ENCODE data around the gene SYT11. TPM values are rescaled to one million over a fixed set of nuclear protein-coding genes. Genes with fewer than 3 reads are reported as not detected.
A peak's percentile ranks its signal among the peaks of the same experiment; 100 is the strongest.

The SYT11 gene
- total and polyA plus RNA-seq, 7 experiments from 2014 or later = 0.39 to 22.9 (median 1.4) TPM

GRCh38 chr1:155884031-155884960 is 24.9 kb downstream of the SYT11 start:
- intact Hi-C loops (cut with micrococcal nuclease) = no loop called here
- no peaks in the 10 kb centered on the region for H3K27me3 Mint-ChIP-seq
- Histone ChIP-seq H3K9me3 (ENCODE audit: control insufficient read depth in 2 of 3, low read length in 3 of 3) (no peaks in the 10 kb centered on the region), H3K27ac (ENCODE audit: low read depth, low read length) (no peak overlapping the region), H3K4me3 (ENCODE audit: low read length) (no peak overlapping the region), H3K4me1 (ENCODE audit: control insufficient read depth in 2 of 2, insufficient read depth in 2 of 2, low read length in 2 of 2) (no peaks in the 10 kb centered on the region), H3K36me3 (ENCODE audit: control insufficient read depth in 2 of 3, insufficient read depth in 3 of 3, low read length in 3 of 3) (peaks cover 0 to 7% (median 0%) of the 10 kb centered on the region in 3 experiments), H3K27me3 (ENCODE audit: control insufficient read depth in 2 of 2, insufficient read depth in 2 of 2, low read length in 2 of 2) (no peaks in the 10 kb centered on the region)
- CTCF ChIA-PET = no interaction called here
- H3K36me3 Mint-ChIP-seq = peaks cover 0 to 4% (median 0%) of the 10 kb centered on the region in 5 donors
- no peak for DNase-seq
- POLR2A ChIA-PET = no interaction called here
- H3K4me1 Mint-ChIP-seq = peaks cover 0 to 1% (median 0%) of the 10 kb centered on the region in 7 donors
- H3K4me3 Mint-ChIP-seq = no peak overlapping the region
- no peak for ATAC-seq
- H3K9me3 Mint-ChIP-seq = no peaks in the 10 kb centered on the region
- peak overlapping the region in 1 of 9 donors; percentile 28 for H3K27ac Mint-ChIP-seq

- H3K9me3 ChIP-seq (ENCODE audit: control insufficient read depth in 2 of 3, low read length in 3 of 3) = no peaks in the 10 kb centered on the region
- Mint-ChIP-seq H3K36me3 (peaks cover 0 to 4% (median 0%) of the 10 kb centered on the region in 5 donors), H3K27me3 (no peaks in the 10 kb centered on the region), H3K4me3 (no peak overlapping the region), H3K27ac (peak overlapping the region in 1 of 9 donors; percentile 12), H3K4me1 (no peaks in the 10 kb centered on the region), H3K9me3 (no peaks in the 10 kb centered on the region)
- ChIA-PET POLR2A (no interaction called here), CTCF (no interaction called here)
- H3K27me3 ChIP-seq (ENCODE audit: control insufficient read depth in 2 of 2, insufficient read depth in 2 of 2, low read length in 2 of 2) = no peaks in the 10 kb centered on the region
- peaks cover 0 to 7% (median 0%) of the 10 kb centered on the region in 3 experiments for H3K36me3 ChIP-seq (ENCODE audit: control insufficient read depth in 2 of 3, insufficient read depth in 3 of 3, low read length in 3 of 3)
- no peaks in the 10 kb centered on the region for H3K4me1 ChIP-seq (ENCODE audit: control insufficient read depth in 2 of 2, insufficient read depth in 2 of 2, low read length in 2 of 2)
- intact Hi-C loops (cut with micrococcal nuclease) = no loop called here
- no peak overlapping the region for H3K4me3 ChIP-seq (ENCODE audit: low read length)
- no peak for DNase-seq
- H3K27ac ChIP-seq (ENCODE audit: low read depth, low read length) = no peak overlapping the region
- ATAC-seq = no peak
Measured at GRCh38 chr1:155884982-155885381, 25.6 kb downstream of the SYT11 start.

GRCh38 chr1:155888481-155888880 is 29.1 kb downstream of the SYT11 start:
- POLR2A ChIA-PET = no interaction called here
- H3K4me3 Mint-ChIP-seq = no peak overlapping the region
- no peak overlapping the region for H3K27ac ChIP-seq (ENCODE audit: low read depth, low read length)
- no peaks in the 10 kb centered on the region for H3K9me3 Mint-ChIP-seq
- H3K4me1 ChIP-seq (ENCODE audit: control insufficient read depth in 2 of 2, insufficient read depth in 2 of 2, low read length in 2 of 2) = peaks cover 3 to 6% of the 10 kb centered on the region in 2 donors
- H3K4me3 ChIP-seq (ENCODE audit: low read length) = no peak overlapping the region
- no peak for ATAC-seq
- intact Hi-C loops (cut with micrococcal nuclease) = no loop called here
- peaks cover 0 to 2% (median 0%) of the 10 kb centered on the region in 5 donors for H3K36me3 Mint-ChIP-seq
- CTCF ChIA-PET = no interaction called here
- H3K27me3 Mint-ChIP-seq = no peaks in the 10 kb centered on the region
- no peaks in the 10 kb centered on the region for H3K27me3 ChIP-seq (ENCODE audit: control insufficient read depth in 2 of 2, insufficient read depth in 2 of 2, low read length in 2 of 2)
- H3K36me3 ChIP-seq (ENCODE audit: control insufficient read depth in 2 of 3, insufficient read depth in 3 of 3, low read length in 3 of 3) = no peaks in the 10 kb centered on the region
- DNase-seq = no peak
- no peak overlapping the region for H3K27ac Mint-ChIP-seq
- peaks cover 6 to 11% (median 10%) of the 10 kb centered on the region in 7 donors for H3K4me1 Mint-ChIP-seq
- H3K9me3 ChIP-seq (ENCODE audit: control insufficient read depth in 2 of 3, low read length in 3 of 3) = no peaks in the 10 kb centered on the region

- Histone ChIP-seq H3K9me3 (ENCODE audit: control insufficient read depth in 2 of 3, low read length in 3 of 3) (no peaks in the 10 kb centered on the region), H3K27ac (ENCODE audit: low read depth, low read length) (no peak overlapping the region), H3K4me3 (ENCODE audit: low read length) (no peak overlapping the region), H3K36me3 (ENCODE audit: control insufficient read depth in 2 of 3, insufficient read depth in 3 of 3, low read length in 3 of 3) (no peaks in the 10 kb centered on the region), H3K27me3 (ENCODE audit: control insufficient read depth in 2 of 2, insufficient read depth in 2 of 2, low read length in 2 of 2) (no peaks in the 10 kb centered on the region), H3K4me1 (ENCODE audit: control insufficient read depth in 2 of 2, insufficient read depth in 2 of 2, low read length in 2 of 2) (peaks cover 4 to 13% of the 10 kb centered on the region in 2 donors)
- Mint-ChIP-seq H3K4me3 (no peak overlapping the region), H3K27me3 (no peaks in the 10 kb centered on the region), H3K9me3 (no peaks in the 10 kb centered on the region), H3K4me1 (peaks cover 9 to 17% (median 16%) of the 10 kb centered on the region in 7 donors), H3K27ac (no peak overlapping the region), H3K36me3 (peaks cover 0 to 2% (median 0%) of the 10 kb centered on the region in 5 donors)
- DNase-seq (no peak), ATAC-seq (no peak)
- ChIA-PET POLR2A (interaction anchor here (0.5 to 1.1 kb wide), 3 partner anchors 27 to 241 kb away, joined by 3 read pairs; partner anchors contain the start of gene SYT11), CTCF (no interaction called here)
- intact Hi-C loops (cut with micrococcal nuclease) = no loop called here
Measured at GRCh38 chr1:155889566-155889965, 30.2 kb downstream of the SYT11 start.

- no peaks in the 10 kb centered on the region for H3K27me3 ChIP-seq (ENCODE audit: control insufficient read depth in 2 of 2, insufficient read depth in 2 of 2, low read length in 2 of 2)
- Mint-ChIP-seq H3K4me3 (peak overlapping the region in 1 of 10 donors; percentile 34), H3K9me3 (no peaks in the 10 kb centered on the region), H3K27ac (no peak overlapping the region), H3K4me1 (peaks cover 9 to 17% (median 16%) of the 10 kb centered on the region in 7 donors), H3K36me3 (peaks cover 0 to 2% (median 0%) of the 10 kb centered on the region in 5 donors), H3K27me3 (no peaks in the 10 kb centered on the region)
- H3K36me3 ChIP-seq (ENCODE audit: control insufficient read depth in 2 of 3, insufficient read depth in 3 of 3, low read length in 3 of 3) = no peaks in the 10 kb centered on the region
- no peak overlapping the region for H3K27ac ChIP-seq (ENCODE audit: low read depth, low read length)
- H3K9me3 ChIP-seq (ENCODE audit: control insufficient read depth in 2 of 3, low read length in 3 of 3) = no peaks in the 10 kb centered on the region
- peaks cover 4 to 13% of the 10 kb centered on the region in 2 donors for H3K4me1 ChIP-seq (ENCODE audit: control insufficient read depth in 2 of 2, insufficient read depth in 2 of 2, low read length in 2 of 2)
- no peak overlapping the region for H3K4me3 ChIP-seq (ENCODE audit: low read length)
- no peak for ATAC-seq
- ChIA-PET CTCF (no interaction called here), POLR2A (interaction anchor here (0.7 to 1.1 kb wide), 2 partner anchors 145 to 241 kb away, joined by 3 read pairs; no protein-coding TSS in a partner anchor)
- DNase-seq = no peak
- intact Hi-C loops (cut with micrococcal nuclease) = no loop called here
Measured at GRCh38 chr1:155890251-155890650, 30.9 kb downstream of the SYT11 start.

GRCh38 chr1:155892796-155893195 is 33.4 kb downstream of the SYT11 start:
- Mint-ChIP-seq H3K4me1 (peaks cover 9 to 17% (median 16%) of the 10 kb centered on the region in 7 donors), H3K36me3 (peaks cover 0 to 8% (median 5%) of the 10 kb centered on the region in 5 donors), H3K4me3 (peak overlapping the region in 3 of 10 donors; percentile 11 to 59 (median 45)), H3K27ac (peak overlapping the region; percentile 72 to 91 (median 85)), H3K9me3 (no peaks in the 10 kb centered on the region), H3K27me3 (no peaks in the 10 kb centered on the region)
- ATAC-seq (no peak), DNase-seq (no peak)
- H3K27me3 ChIP-seq (ENCODE audit: control insufficient read depth in 2 of 2, insufficient read depth in 2 of 2, low read length in 2 of 2) = no peaks in the 10 kb centered on the region
- H3K27ac ChIP-seq (ENCODE audit: low read depth, low read length) = peak overlapping the region; percentile 56
- intact Hi-C loops (cut with micrococcal nuclease) = loop anchor here (1.0 kb wide), 2 partner anchors 19 to 35 kb away; partner anchors contain the start of genes GON4L (in 1 of the 2) and RIT1 (in 1 of the 2)
- H3K4me1 ChIP-seq (ENCODE audit: control insufficient read depth in 2 of 2, insufficient read depth in 2 of 2, low read length in 2 of 2) = peaks cover 4 to 13% of the 10 kb centered on the region in 2 donors
- peaks cover 0 to 10% (median 0%) of the 10 kb centered on the region in 3 experiments for H3K36me3 ChIP-seq (ENCODE audit: control insufficient read depth in 2 of 3, insufficient read depth in 3 of 3, low read length in 3 of 3)
- POLR2A ChIA-PET = interaction anchor here (1.5 kb wide), 1 partner anchor 34 kb away, joined by 3 read pairs; no protein-coding TSS in a partner anchor
- H3K9me3 ChIP-seq (ENCODE audit: control insufficient read depth in 2 of 3, low read length in 3 of 3) = no peaks in the 10 kb centered on the region
- CTCF ChIA-PET = no interaction called here
- H3K4me3 ChIP-seq (ENCODE audit: low read length) = no peak overlapping the region

Data from naive thymus-derived CD4-positive, alpha-beta T cell (primary cell).